Choroid plexus epithelial cell (primary cell): ENCODE measurements around the gene SLC9A1.
"Not testable (repeated sequence)": the region's sequence is repeated elsewhere in the genome, so short reads cannot be mapped to it uniquely, and the experiment has no call there.

Experiments used
- DNase-seq: peaks from one replicate; pipeline ENCODE4 v3.0.0-alpha.2; 2010; ENCODE audit warnings: low read depth
- H3K4me3 ChIP-seq: 2 replicates; pipeline ENCODE4 v1.5.1; 2011; ENCODE audit warnings: low read depth, mild to moderate bottlenecking, control low read depth, low read length, moderate library complexity
- CTCF ChIP-seq: conservative IDR thresholded peaks from 2 replicates; pipeline ENCODE4 v1.5.1; 2011; ENCODE audit warnings: low read depth, mild to moderate bottlenecking, control low read depth, inconsistent platforms, low read length, moderate library complexity

SLC9A1 gene

DNA sequence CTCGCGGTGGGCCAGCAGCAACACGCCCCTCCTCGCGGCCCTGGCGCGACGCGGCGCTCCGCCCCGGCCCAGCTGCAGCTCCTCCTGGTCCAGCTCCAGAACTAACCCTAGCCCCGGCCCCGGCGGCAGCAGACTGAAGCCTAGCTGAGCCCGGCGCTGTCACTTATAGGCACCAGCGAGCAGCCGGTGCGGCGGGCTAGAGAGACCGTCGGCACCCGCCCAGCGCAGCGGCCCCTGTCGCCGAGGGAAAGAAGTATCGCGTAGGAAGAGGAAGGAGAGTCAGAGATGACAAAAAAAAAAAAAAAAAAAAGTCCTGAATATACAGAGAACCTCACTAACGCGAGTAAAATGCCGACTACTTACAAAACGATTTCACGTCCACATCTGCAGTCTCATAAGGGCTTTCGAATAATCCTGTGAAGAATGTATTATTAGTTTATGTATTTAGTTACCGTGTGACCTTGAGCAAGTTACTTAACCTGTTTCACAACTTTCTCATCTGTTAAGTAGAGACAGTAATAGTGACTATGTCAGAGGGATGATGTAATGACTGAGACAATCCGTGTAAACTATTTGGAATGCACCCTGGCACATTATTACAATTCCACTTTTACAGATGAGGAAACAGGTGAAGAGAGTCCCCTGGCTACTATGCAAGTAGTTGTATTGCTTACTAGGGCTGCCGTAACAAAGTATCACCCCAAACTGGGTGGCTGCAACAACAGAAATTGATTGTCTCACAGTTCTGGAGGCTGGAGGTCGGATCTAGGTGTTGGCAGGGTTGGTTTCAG lies at the start of gene SLC9A1:
Gene SLC9A1 (minus strand): TSS at position 135 of the 791 bp plus-strand sequence. CDS start 791 bp downstream, outside the sequence.
- peak; percentile 75 for TF ChIP-seq CTCF
- peak; percentile 94 for DNase-seq
- peak within 1 kb of the TSS; percentile 69 for H3K4me3 ChIP-seq

DNA sequence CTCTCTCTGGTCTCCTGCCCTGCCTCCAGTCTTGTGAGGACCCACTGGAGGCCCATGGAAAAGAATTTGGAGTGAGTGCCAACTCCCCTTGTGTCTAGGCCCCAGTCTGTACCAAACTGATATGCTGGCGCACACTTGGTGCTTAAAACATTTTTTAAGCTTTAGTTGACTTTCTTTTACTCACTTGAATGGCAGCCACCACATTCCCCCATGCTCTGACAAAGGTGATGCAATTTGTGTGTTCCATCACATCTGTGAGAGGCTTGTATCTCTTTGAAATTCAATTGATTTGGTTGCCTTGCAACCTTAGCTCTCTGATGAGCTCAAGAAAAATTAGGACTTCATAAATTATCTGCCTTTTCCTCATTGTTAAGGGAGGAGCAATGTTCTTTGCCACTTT lies 49.0 kb upstream of the SLC9A1 start:
- no peak for TF ChIP-seq CTCF
- H3K4me3 ChIP-seq: no peak overlapping the region
- peak; percentile 7 for DNase-seq

DNA sequence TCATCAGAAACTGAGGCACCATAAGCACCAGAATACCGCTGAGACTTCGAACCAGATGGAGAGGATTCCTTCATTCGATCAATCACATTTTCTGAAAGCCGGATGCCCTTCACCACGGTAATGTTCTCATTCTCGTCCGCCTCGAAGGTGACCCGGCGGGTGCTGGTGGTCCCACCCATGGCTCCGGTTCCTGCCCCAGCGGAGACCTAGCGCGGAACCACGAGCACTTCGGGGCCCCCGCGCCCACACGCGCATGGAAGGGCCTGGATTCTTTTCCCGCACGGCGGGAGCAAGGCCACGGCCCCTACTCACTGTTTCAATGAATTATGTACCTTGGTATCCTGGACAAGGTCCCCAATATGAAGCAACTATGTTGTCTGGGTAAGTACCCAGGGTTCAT lies 46.4 kb upstream of the SLC9A1 start:
- DNase-seq: no peak
- TF ChIP-seq CTCF: no peak
- no peak overlapping the region for H3K4me3 ChIP-seq

- no peak for TF ChIP-seq CTCF
- DNase-seq: no peak
- no peak overlapping the region for H3K4me3 ChIP-seq
These were observed 38.3 kb upstream of the SLC9A1 start for GRCh38 chr1:27193194-27193593.

GRCh38 chr1:27192039-27192529 lies 37.2 kb upstream of the SLC9A1 start:
- DNase-seq: no peak
- TF ChIP-seq CTCF: no peak
- H3K4me3 ChIP-seq: no peak overlapping the region

DNA sequence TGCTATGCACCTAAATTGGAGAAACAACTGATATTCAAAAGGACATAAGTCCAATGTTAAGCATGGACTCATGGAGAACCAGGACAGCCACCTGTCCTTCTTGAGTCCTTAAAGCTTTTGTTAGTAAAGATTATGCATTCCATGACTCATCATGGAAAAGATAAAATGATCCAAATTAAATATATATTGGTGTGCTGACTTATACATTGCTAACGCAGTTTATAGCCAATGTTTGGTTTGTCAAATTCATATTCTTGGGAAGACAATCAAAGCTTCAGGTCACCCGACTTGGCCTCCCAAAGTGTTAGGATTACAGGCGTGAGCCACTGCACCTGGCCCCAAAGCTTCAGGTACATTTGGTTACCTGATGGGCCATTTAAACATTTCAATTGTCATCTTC lies 29.7 kb upstream of the SLC9A1 start:
- DNase-seq, H3K4me3 ChIP-seq: not testable (repeated sequence)

- no peak for TF ChIP-seq CTCF
- DNase-seq: no peak
- H3K4me3 ChIP-seq: no peak overlapping the region
These were observed 25.1 kb upstream of the SLC9A1 start for GRCh38 chr1:27179979-27180378.
